Measurements from ENCODE around the gene CDC20. TPM values are rescaled to one million over a fixed set of nuclear protein-coding genes. Genes with fewer than 3 reads are reported as not detected.

CDC20 gene
- total and polyA plus RNA-seq, 2 of the 4 experiments (the other 2 are of a cell fraction): 103 to 107 TPM

GRCh38 chr1:43365678-43366077 lies 6.9 kb downstream of the CDC20 start:
- intact Hi-C loops (cut with micrococcal nuclease) (no loop called here), dilution Hi-C loops (cut with HindIII; ENCODE audit: low sequenced_read_pairs, unreplicated experiment) (no loop called here), in situ Hi-C loops (cut with MboI; ENCODE audit: low sequenced_read_pairs) (no loop called here)
- Histone ChIP-seq H3K9me3 (ENCODE audit: control insufficient read depth, insufficient read depth, low read length) (no peaks in the 10 kb centered on the region), H3K4ac (ENCODE audit: low read depth, low read length) (peak overlapping the region; percentile 99; the same call in 1 of the 2 replicates), H2BK20ac (ENCODE audit: low read depth, low read length) (no peak overlapping the region), H3K14ac (replicated peaks; ENCODE audit: low read depth, low read length) (peak overlapping the region; percentile 28; the same call in 1 of the 2 replicates), H2AFZ (replicated peaks; ENCODE audit: low read length, poor library complexity) (peak overlapping the region; percentile 33), H3K27me3 (ENCODE audit: control insufficient read depth, insufficient read depth, low read length) (no peaks in the 10 kb centered on the region), H3K18ac (ENCODE audit: low read depth, low read length) (no peak overlapping the region), H3K36me3 (ENCODE audit: control insufficient read depth, insufficient read depth, low read length) (peaks cover 44% of the 10 kb centered on the region), H3K56ac (ENCODE audit: extremely low read depth, insufficient read depth, low read length) (no peak overlapping the region), H4K5ac (ENCODE audit: low read depth, low read length) (no peak overlapping the region), H2BK5ac (ENCODE audit: low read depth, low read length, poor library complexity, severe bottlenecking) (no peak overlapping the region), H4K91ac (ENCODE audit: insufficient read depth, low read depth, low read length) (no peak overlapping the region; the same call in 1 of the 2 replicates), H3K23ac (ENCODE audit: low read depth, low read length) (peak overlapping the region; percentile 70), H2BK15ac (ENCODE audit: low read depth, low read length) (no peak overlapping the region), H3K27ac (ENCODE audit: insufficient read depth, low read length) (no peak overlapping the region; the same call in 1 of the 2 replicates), H3K9ac (ENCODE audit: low read depth, low read length) (no peak overlapping the region), H4K8ac (ENCODE audit: low read depth in 2 of 2, low read length in 2 of 2) (no peak overlapping the region; a peak in 1 of 4 replicates), H3K4me3 (ENCODE audit: insufficient read depth, low read depth, low read length) (no peak overlapping the region), H2AK9ac (replicated peaks; ENCODE audit: low read depth, low read length, poor library complexity) (peak overlapping the region; percentile 100), H2BK120ac (ENCODE audit: low read depth, low read length) (peak overlapping the region; percentile 11; the same call in 1 of the 2 replicates), H3K4me1 (ENCODE audit: control insufficient read depth, insufficient read depth, low read length) (peaks cover 13% of the 10 kb centered on the region), H2AK5ac (ENCODE audit: low read depth, low read length) (0 out of 2 replicates have a peak overlapping the region, but pooled peaks have one; percentile 99), H3K4me2 (ENCODE audit: low read depth, low read length) (no peak overlapping the region), H3K79me1 (ENCODE audit: low read depth in 1 of 2, low read length in 2 of 2) (peaks cover 23 to 76% of the 10 kb centered on the region in 2 experiments), H3K9me1 (ENCODE audit: insufficient read depth, low read length) (peaks cover 19% of the 10 kb centered on the region; the same call in 1 of the 2 replicates), H4K20me1 (ENCODE audit: insufficient read depth, low read length) (peaks cover 30% of the 10 kb centered on the region)
- CTCF ChIA-PET: no interaction called here
- POLR2A ChIA-PET (ENCODE audit: unreplicated experiment): interaction anchor here (0.6 kb wide), 1 partner anchor 113 kb away, joined by 4 read pairs; no protein-coding TSS in a partner anchor
- DNase-seq: no peak
- WGBS, 2 experiments (ENCODE audit: extremely low coverage in 2 of 2, insufficient read length in 1 of 2): 79% methylated on average over 2 of the region's 2 CpGs; no CpG with 5 or more reads in 1 of the 2 experiments
- no TSS peak for BruUV-seq (replicated peaks)
- no peak for ATAC-seq (ENCODE audit: low read depth)
- TF ChIP-seq RCOR1 (IDR thresholded peaks at IDR 0.05; ENCODE audit: insufficient replicate concordance, low read length) (no peak), FOS (IDR thresholded peaks at IDR 0.05; ENCODE audit: low read depth, low read length) (no peak), BHLHE40 (IDR thresholded peaks at IDR 0.05; ENCODE audit: low read depth, low read length) (no peak), MAFK (IDR thresholded peaks at IDR 0.05; ENCODE audit: low read depth, low read length) (no peak), POLR2A (IDR thresholded peaks at IDR 0.05; ENCODE audit: low read depth, low read length) (no peak), CTCF (conservative IDR thresholded peaks at IDR 0.05; ENCODE audit: low read depth, low read length) (no peak), RFX5 (IDR thresholded peaks at IDR 0.05; ENCODE audit: low read depth, low read length) (no peak), RAD21 (IDR thresholded peaks at IDR 0.05; ENCODE audit: low read length) (no peak), NFE2L2 (IDR thresholded peaks at IDR 0.05; ENCODE audit: low read depth, low read length) (no peak), USF2 (IDR thresholded peaks at IDR 0.05; ENCODE audit: low read depth, low read length) (no peak), MAZ (IDR thresholded peaks at IDR 0.05; ENCODE audit: borderline replicate concordance, low read depth, low read length) (no peak), CHD1 (IDR thresholded peaks at IDR 0.05; ENCODE audit: low read depth, low read length) (no peak), MXI1 (IDR thresholded peaks at IDR 0.05; ENCODE audit: borderline replicate concordance, low read depth, low read length) (no peak), SMC3 (IDR thresholded peaks at IDR 0.05; ENCODE audit: low read depth, low read length) (no peak)
- TF ChIP-seq, protein P1, sequence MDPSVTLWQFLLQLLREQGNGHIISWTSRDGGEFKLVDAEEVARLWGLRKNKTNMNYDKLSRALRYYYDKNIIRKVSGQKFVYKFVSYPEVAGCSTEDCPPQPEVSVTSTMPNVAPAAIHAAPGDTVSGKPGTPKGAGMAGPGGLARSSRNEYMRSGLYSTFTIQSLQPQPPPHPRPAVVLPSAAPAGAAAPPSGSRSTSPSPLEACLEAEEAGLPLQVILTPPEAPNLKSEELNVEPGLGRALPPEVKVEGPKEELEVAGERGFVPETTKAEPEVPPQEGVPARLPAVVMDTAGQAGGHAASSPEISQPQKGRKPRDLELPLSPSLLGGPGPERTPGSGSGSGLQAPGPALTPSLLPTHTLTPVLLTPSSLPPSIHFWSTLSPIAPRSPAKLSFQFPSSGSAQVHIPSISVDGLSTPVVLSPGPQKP (IDR thresholded peaks at IDR 0.05; ENCODE audit: borderline replicate concordance, low read depth, low read length): no peak

Measured in IMR-90 (cell line).